Stimulated activated CD4-positive, alpha-beta T cell treated with anti-CD3 and anti-CD28 coated beads, Interleukin-12 subunit alpha, Interleukin-12 subunit beta, amount 100 ng/mL, for 4 hours (primary cell): ENCODE data around the gene SMIM12.

Experiments
- DNase-seq: peaks from one replicate; pipeline ENCODE4 v3.0.0-alpha.2; 2020

The SMIM12 gene, protein sequence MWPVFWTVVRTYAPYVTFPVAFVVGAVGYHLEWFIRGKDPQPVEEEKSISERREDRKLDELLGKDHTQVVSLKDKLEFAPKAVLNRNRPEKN

GRCh38 chr1:34859446-34860200 lies at the start of gene SMIM12:
SMIM12 (minus strand) TSS chr1:34859749; CDS start chr1:34855977, 3,772 bp downstream.
- DNase-seq = peak; percentile 92

- DNase-seq = no peak
Measured at GRCh38 chr1:34908369-34908768, 48.8 kb upstream of the SMIM12 start.

GRCh38 chr1:34907487-34908090 lies 48.0 kb upstream of the SMIM12 start:
- DNase-seq = no peak

GRCh38 chr1:34906756-34907155 lies 47.2 kb upstream of the SMIM12 start:
- DNase-seq = no peak

DNA sequence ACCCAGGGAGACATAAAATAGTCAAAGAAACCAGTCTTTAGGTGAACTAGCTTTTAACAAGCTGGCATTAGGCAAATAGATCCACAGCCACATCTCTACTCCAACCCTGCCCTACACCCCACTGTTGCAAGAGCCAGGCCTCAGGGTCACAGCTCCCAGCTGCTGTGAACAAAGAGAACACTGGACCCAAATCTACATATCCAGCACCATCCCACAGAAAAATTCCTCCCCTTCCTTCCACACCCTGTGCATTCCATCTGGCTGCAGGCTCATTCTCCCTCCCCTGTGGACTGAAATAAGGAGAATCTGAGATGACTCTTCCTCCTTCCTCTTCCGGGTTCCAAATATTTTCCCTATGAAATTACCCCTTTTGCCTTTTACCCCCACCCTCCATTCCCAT lies 46.7 kb upstream of the SMIM12 start:
- DNase-seq = no peak

- no peak for DNase-seq
Measured at GRCh38 chr1:34905098-34905459, 45.5 kb upstream of the SMIM12 start.

DNA sequence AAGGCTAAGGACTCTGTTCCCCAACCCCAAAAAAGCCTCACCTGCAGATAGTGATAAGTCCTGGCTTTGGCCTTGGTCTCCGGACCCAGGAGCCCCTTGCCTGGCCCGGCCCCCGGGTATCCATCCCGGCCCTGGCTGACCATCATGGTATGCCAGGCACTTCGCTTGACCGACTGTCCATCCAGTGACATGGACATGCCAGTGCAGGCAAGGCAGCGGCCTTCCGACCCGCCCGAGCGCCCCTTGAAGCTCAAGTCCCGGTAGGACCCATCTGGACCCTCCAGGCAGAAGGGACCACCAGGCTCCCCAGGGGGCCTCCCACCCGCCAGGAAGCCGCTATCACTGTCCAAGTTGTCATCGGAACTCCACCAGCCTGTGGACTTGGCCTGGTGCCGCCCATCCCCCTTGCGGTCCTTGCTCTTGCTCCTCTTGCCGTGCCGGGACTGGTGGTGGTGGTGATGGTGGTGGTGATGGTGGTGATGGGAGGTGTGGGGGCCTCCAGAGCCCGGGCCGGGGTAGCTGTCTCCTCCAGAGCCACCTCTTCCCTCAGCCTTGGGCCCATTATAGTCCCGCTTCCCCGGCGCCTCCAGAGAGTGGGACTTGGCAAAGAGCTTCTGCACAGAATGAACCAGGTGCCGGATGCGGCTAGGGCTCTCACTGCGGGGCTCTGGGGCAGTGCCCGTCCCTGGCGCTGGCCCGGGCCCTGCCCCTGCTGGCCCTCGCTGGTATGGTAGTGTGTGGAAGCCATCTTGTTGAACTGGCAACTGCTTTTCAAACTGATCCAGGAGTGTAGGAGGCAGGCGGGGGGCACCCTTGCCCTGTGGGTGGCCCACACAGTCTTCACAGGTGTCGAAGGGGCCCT lies 44.9 kb upstream of the SMIM12 start:
- DNase-seq = no peak

DNA sequence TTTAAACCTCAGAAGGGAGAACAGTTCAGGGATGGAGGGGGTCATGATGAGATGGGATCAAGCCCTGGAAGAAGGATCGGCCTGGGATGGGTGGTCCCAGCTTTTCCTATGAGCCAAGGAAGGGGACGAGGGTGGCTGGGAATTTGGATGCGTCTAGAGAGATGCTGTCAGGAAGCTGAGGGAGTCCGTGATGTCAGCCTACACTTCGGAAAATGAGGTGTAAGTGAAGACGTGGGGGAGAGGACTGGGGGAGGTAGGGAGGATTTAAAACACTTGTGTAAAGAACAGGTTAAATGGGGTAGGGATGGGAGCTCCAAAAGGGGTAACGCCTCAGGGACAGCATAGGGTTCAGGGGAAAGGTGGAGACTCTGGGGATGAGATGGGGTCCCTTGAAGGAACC lies 42.4 kb upstream of the SMIM12 start:
- no peak for DNase-seq

DNA sequence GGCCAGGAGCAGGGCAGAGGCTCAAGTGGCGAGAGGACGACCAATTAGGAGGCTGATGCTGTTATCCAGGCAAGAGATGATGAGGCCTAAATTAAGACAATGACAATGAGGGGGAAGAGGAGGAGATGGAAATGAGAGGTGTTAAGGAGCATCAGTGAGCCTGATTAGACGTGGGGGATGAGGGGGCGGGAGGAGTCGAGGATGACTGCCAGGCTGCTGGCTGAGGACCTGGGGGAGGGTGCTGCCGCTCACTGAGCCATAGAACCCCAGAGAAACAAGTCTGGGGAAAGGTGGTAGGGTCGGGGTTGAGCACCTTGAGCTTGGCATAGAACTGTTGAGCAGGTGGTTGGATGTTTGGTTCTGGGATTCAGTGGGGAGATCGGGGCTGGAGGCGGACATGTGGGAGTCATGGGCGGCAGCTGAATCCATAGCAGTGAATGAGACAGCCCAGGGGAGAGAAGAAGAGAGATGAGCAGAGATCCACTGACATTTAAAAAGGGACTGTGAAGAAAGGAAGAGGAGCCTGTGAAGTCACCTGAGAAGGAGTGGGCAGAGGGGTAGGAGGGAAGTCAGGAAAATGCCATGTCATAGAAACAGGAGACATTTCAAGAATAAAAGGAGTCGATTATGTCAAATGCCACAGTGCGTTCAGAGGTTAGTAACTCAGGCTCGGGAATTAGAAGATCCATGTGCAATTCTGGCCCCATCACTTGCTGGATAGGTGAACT lies 41.4 kb upstream of the SMIM12 start:
- no peak for DNase-seq

DNA sequence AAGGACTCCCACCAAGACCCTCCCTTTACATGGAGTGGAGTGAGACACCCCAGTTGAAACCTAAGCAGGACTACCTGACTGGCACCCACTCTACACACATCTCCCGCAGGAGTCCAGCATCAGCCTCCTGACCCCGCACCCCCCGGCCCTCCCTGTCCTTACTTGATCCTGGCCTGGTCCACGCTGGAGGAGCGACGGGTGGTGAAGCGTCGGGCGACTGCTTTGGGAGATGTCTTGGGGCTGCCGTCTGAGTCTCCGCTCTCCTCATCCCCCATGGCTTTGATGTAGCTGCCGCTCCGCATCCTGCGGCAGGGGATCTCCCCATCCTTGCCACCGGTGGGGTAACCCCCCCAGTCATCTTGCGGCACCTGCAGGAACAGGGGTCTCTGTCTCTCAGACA lies 40.4 kb upstream of the SMIM12 start:
- no peak for DNase-seq

- no peak for DNase-seq
Measured at GRCh38 chr1:34899471-34899870, 39.9 kb upstream of the SMIM12 start.

DNA sequence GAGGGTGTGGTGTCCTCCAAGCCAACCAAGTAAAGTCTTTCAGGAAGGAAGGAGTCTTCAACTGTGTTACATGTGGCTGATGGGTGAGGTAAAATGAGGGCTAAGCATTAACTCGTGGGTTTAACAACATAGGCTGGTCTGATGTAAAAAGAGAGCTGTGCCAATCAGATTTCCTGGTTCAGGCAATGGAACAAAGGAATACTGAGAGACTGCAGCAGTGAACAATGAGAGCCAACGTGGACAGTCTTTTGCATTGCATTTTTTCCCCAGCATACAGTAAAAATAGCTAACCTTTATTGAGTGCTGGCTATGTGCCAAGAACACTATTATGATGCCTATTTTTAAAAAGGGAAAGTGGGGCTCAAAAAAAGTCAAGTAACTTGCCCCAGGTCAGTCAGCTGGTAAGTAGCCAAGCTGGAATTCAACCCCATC lies 38.8 kb upstream of the SMIM12 start:
- DNase-seq = no peak

DNA sequence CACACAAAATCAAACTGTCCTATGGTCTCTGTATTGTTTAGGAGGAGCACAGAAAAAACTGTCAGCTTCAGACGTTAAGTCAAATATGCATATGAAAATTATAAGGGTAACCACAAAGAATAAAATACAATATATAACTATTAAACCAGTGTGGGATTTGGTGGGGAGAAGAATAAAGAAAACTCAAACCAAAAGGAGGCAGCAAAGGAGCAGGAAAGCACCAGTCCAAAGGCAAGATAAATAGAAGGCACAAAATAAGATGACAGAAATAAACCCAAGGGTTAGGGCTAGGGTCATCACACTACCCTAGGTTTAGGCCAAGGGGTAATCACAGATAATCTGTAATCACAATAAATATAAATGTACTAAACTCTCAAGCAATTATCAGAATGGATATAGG lies 37.1 kb upstream of the SMIM12 start:
- no peak for DNase-seq

- no peak for DNase-seq
Measured at GRCh38 chr1:34889705-34890104, 30.2 kb upstream of the SMIM12 start.

DNA sequence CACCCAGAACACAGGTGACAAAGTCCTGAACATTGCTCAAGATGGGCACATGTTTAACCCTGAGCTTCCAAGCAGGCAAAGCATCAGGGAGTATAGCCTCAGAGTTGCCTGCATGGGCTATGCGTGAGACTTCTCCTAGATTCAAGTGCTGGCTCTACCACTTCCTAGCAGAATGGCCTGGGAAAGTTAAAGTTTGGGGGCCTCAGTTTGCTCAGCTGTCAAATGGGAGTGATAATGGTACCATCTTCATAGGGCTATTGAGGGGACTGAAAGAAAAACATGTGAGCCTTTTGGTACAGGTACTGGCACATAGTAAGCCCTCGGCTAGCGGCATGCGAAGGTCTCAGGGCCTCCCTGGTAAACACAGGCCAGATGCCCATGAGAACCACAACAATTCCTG lies 28.0 kb upstream of the SMIM12 start:
- no peak for DNase-seq

DNA sequence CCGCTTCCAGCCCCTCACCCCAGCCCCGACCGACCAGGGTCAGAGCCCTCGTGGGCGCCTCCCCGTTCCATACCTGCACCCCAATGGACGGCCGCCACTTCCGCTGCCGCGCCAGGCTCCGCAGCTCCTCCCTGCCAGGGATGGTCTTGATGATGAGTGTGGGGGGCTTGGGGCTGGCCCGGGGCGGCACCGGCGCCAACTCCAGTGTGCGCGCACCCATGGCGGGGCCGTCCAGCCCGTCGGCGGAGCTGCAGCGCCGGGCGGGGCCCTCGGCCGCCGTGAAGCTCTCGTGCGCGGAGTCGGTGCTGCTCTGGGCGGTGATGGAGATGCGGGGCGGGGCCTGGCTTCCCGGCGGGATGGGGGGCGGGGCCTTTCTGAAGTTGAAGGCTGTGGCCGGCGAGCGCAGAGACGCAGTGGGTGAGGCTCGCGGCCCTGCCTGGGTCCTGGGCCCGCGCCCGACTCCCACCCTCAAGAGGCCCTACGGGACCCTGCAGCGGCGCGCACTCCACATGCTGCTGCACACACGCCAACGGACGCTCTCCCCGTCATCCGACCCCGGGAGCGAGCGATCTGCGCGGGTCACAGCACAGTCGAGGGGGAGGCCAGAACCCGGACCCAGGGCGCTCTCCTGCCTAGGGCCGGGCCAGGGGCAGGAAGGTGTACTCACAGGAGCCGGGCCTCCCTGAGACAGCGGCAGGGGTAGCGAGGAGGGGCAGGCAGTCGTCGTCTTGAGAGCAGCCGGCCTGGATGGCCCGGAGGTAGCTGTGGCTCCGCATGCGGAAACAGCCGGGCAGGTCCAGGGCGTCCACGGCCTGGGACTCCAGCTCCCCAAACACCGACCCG lies 26.1 kb upstream of the SMIM12 start:
- DNase-seq = peak; percentile 63

GRCh38 chr1:34884961-34885360 lies 25.4 kb upstream of the SMIM12 start:
- no peak for DNase-seq

DNA sequence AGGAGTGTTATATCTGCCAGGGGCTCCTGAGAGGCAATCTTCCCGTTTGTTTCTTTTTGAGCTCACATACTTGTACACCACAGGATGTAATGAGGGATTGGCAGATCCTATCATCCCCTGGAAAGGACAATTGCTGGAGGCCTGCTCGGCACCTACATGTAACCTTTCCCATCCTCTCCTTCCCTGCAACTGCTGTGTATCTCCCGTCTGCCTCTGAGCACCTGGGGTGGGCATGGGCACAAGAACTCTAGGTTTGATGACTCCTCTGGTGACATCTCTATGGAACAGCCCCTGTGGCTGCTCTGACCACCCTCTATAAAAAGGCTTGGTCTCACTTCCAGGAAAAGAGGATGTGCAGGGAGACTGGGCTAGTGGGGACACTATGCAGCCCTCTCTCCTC lies 25.0 kb upstream of the SMIM12 start:
- no peak for DNase-seq

DNA sequence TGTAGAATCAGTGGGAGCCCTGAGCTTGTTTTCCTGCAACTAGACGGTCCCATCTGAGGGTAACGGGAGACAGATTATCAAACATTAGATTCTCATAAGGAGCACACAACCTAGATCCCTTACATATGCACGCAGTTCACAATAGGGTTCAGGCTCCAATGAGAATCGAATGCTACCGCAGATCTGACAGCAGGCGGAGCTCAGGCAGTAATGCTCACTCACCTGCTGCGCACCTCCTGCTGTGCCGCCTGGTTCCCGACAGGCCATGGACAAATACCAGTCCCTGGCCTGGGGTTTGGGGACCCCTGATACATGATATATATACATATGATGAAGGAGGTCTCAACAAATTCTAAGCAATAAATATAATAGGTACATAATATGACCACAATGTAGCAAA lies 19.7 kb upstream of the SMIM12 start:
- DNase-seq = no peak

- DNase-seq = no peak
Measured at GRCh38 chr1:34876406-34876805, 16.9 kb upstream of the SMIM12 start.

DNA sequence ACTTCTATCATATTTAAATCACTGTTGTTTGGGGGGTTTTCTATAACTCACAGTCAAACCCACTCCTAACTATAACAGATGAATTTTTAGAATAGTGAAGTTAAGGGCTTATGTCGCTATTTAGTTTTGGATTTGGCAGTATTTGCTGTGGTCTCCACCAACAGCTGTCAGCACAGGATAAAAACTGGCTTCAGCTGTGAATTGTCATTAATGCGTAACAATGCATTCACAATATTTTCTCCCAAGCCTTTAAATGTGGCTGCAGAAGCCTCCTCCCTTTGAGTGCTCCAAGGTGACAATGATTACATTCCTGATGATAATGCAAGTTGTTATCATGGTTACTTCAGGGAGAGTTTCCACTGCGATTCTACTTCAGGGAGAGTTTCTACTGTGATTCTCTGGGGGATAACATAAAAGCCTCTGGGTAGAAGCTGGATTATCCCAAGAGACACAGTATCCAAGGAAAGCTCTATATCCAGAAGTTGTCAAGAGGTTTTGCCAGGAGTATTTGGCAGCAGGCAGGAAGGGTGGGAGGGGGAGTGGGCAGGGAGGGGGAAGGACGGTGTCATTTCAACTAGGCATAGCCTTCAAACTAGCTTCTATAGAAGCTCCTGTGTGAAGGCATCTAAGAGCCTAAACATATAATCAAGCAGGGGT lies 14.9 kb upstream of the SMIM12 start:
- DNase-seq = no peak

DNA sequence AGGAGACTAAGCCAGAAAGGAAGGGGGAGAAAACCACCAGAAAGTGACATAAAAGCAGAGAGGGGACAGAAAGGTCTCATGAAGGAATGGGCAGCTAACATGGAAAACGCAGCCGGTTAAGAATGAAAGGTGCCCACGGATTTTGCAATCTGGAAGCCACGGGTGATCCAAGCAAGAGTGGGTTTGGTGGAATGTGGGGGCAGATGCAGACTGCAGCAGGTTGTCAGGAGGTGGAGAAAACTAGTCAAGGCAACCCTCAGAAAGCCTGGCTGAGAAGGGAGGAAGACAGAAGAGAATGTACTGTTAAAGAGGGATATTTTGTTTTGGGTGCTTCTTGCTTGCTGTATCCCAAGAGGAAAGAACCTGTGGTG lies 12.6 kb upstream of the SMIM12 start:
- DNase-seq = no peak
